HEK293 (cell line): ENCODE measurements around the gene GNB1.
A peak's percentile ranks its signal among the peaks of the same experiment; 100 is the strongest.

Source experiments
- BCL6B ChIP-seq: fragments of 450-650 bp; formaldehyde crosslinking; IDR thresholded peaks from 2 replicates; pipeline ENCODE4 v1.5.1; 2017; ENCODE audit warnings: missing biosample characterization, missing genetic modification characterization
- HIC1 ChIP-seq: fragments of 450-650 bp; formaldehyde crosslinking; IDR thresholded peaks from 2 replicates; pipeline ENCODE4 v1.5.1; 2016; ENCODE audit warnings: missing biosample characterization, missing genetic modification characterization
- KLF16 ChIP-seq: fragments of 450-650 bp; formaldehyde crosslinking; IDR thresholded peaks from 2 replicates; pipeline ENCODE4 v1.5.1; 2017; ENCODE audit warnings: missing biosample characterization, missing genetic modification characterization
- KLF17 ChIP-seq: fragments of 450-650 bp; formaldehyde crosslinking; IDR thresholded peaks from 2 replicates; pipeline ENCODE4 v1.5.1; 2016; ENCODE audit warnings: missing biosample characterization, missing genetic modification characterization
- KLF8 ChIP-seq: fragments of 450-650 bp; formaldehyde crosslinking; IDR thresholded peaks from 2 replicates; pipeline ENCODE4 v1.5.1; 2016; ENCODE audit warnings: missing biosample characterization, missing genetic modification characterization
- SCRT2 ChIP-seq: fragments of 450-650 bp; formaldehyde crosslinking; IDR thresholded peaks from 2 replicates; pipeline ENCODE4 v1.5.1; 2016; ENCODE audit warnings: missing biosample characterization, missing genetic modification characterization
- SP2 ChIP-seq: fragments of 450-650 bp; formaldehyde crosslinking; IDR thresholded peaks from 2 replicates; pipeline ENCODE4 v1.5.1; 2016; ENCODE audit warnings: missing biosample characterization, missing genetic modification characterization
- SP7 ChIP-seq: fragments of 450-650 bp; formaldehyde crosslinking; IDR thresholded peaks from 2 replicates; pipeline ENCODE4 v1.5.1; 2016; ENCODE audit warnings: missing biosample characterization, missing genetic modification characterization
- ZBTB21 ChIP-seq: fragments of 450-650 bp; formaldehyde crosslinking; IDR thresholded peaks from 2 replicates; pipeline ENCODE4 v1.5.1; 2017; ENCODE audit warnings: missing biosample characterization, missing genetic modification characterization
- ZBTB44 ChIP-seq: fragments of 450-650 bp; IDR thresholded peaks from 2 replicates; pipeline ENCODE4 v1.5.1; 2018; ENCODE audit warnings: missing biosample characterization, mild to moderate bottlenecking, missing genetic modification characterization
- ZFP3 ChIP-seq: fragments of 450-650 bp; formaldehyde crosslinking; IDR thresholded peaks from 2 replicates; pipeline ENCODE4 v1.5.1; 2016; ENCODE audit warnings: low read depth, missing biosample characterization, missing genetic modification characterization
- ZFP69B ChIP-seq: fragments of 450-650 bp; formaldehyde crosslinking; IDR thresholded peaks from 2 replicates; pipeline ENCODE4 v1.5.1; 2016; ENCODE audit warnings: missing biosample characterization, missing genetic modification characterization
- ZIC2 ChIP-seq: fragments of 450-650 bp; formaldehyde crosslinking; IDR thresholded peaks from 2 replicates; pipeline ENCODE4 v1.5.1; 2016; ENCODE audit warnings: missing biosample characterization, missing genetic modification characterization
- ZNF121 ChIP-seq: fragments of 450-650 bp; formaldehyde crosslinking; IDR thresholded peaks from 2 replicates; pipeline ENCODE4 v1.5.1; 2016; ENCODE audit warnings: missing biosample characterization, missing genetic modification characterization
- ZNF138 ChIP-seq: fragments of 450-650 bp; formaldehyde crosslinking; IDR thresholded peaks from 2 replicates; pipeline ENCODE4 v1.5.1; 2016; ENCODE audit warnings: missing biosample characterization, missing genetic modification characterization, borderline replicate concordance
- ZNF2 ChIP-seq: fragments of 450-650 bp; formaldehyde crosslinking; IDR thresholded peaks from 2 replicates; pipeline ENCODE4 v1.5.1; 2016; ENCODE audit warnings: missing biosample characterization, missing genetic modification characterization
- ZNF558 ChIP-seq: fragments of 450-650 bp; formaldehyde crosslinking; IDR thresholded peaks from 2 replicates; pipeline ENCODE4 v1.5.1; 2016; ENCODE audit warnings: missing biosample characterization, missing genetic modification characterization
- ZNF629 ChIP-seq: fragments of 450-650 bp; formaldehyde crosslinking; IDR thresholded peaks from 2 replicates; pipeline ENCODE4 v1.5.1; 2017; ENCODE audit warnings: missing biosample characterization, missing genetic modification characterization
- ZNF791 ChIP-seq: fragments of 450-650 bp; formaldehyde crosslinking; IDR thresholded peaks from 2 replicates; pipeline ENCODE4 v1.5.1; 2016; ENCODE audit warnings: missing biosample characterization, missing genetic modification characterization
- ZSCAN18 ChIP-seq: fragments of 450-650 bp; formaldehyde crosslinking; IDR thresholded peaks from 2 replicates; pipeline ENCODE4 v1.5.1; 2016; ENCODE audit warnings: missing biosample characterization, missing genetic modification characterization
- TF ChIP-seq, protein P1 (sequence below): fragments of 450-650 bp; formaldehyde crosslinking; IDR thresholded peaks from 2 replicates; pipeline ENCODE4 v1.5.1; 2017; ENCODE audit warnings: missing biosample characterization, missing genetic modification characterization
- TF ChIP-seq, protein P2 (sequence below): fragments of 450-650 bp; formaldehyde crosslinking; conservative IDR thresholded peaks from 2 replicates; pipeline ENCODE4 v1.5.1; 2016; ENCODE audit warnings: low read depth, missing biosample characterization, missing genetic modification characterization
- TF ChIP-seq, protein P3 (sequence below): fragments of 450-650 bp; formaldehyde crosslinking; IDR thresholded peaks from 2 replicates; pipeline ENCODE4 v1.5.1; 2016; ENCODE audit warnings: missing biosample characterization, missing genetic modification characterization
- TF ChIP-seq, protein P4 (sequence below): fragments of 450-650 bp; formaldehyde crosslinking; IDR thresholded peaks from 2 replicates; pipeline ENCODE4 v1.5.1; 2016; ENCODE audit warnings: missing biosample characterization, missing genetic modification characterization

The GNB1 gene

DNA sequence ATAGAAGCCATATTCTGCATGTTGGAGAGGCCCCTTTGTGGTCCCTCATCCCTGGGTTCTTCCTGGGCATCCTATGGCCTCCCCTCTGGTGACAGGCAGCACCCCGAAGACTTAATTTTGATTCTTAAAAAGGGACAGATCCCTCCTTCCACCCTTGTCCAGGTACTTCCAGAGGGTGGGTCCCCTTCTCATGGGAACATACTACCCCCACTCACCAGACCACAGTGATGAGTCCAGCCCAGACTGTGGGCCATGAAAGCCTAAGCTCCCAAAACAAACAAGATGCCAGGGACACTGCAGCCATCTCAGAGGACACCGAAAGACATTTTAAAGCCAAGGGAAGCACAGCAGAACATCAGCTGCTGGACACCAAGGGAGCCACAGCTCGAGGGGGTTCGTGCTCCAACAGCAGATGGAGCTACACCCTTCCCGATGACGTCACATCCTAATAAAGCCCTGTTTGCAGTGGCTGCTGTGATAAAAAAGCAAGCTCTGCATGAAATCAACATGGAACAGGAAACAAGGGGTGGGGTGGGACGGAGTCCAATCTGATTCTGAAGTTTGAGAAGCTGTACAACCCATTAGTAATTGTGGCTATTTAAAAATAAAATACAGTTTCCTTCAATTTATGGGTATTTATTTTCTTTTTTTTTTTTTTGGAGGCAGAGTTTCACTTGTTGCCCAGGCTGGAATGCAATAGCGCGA is 32.4 kb downstream of the GNB1 start (continued):
- TF ChIP-seq, protein P1, sequence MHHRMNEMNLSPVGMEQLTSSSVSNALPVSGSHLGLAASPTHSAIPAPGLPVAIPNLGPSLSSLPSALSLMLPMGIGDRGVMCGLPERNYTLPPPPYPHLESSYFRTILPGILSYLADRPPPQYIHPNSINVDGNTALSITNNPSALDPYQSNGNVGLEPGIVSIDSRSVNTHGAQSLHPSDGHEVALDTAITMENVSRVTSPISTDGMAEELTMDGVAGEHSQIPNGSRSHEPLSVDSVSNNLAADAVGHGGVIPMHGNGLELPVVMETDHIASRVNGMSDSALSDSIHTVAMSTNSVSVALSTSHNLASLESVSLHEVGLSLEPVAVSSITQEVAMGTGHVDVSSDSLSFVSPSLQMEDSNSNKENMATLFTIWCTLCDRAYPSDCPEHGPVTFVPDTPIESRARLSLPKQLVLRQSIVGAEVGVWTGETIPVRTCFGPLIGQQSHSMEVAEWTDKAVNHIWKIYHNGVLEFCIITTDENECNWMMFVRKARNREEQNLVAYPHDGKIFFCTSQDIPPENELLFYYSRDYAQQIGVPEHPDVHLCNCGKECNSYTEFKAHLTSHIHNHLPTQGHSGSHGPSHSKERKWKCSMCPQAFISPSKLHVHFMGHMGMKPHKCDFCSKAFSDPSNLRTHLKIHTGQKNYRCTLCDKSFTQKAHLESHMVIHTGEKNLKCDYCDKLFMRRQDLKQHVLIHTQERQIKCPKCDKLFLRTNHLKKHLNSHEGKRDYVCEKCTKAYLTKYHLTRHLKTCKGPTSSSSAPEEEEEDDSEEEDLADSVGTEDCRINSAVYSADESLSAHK: no peak
- TF ChIP-seq ZFP69B (peak; percentile 44; the same call in 1 of the 2 replicates), SP7 (tag by site-specific recombination) (peak; percentile 49), ZNF629 (tag by site-specific recombination) (peak; percentile 93), ZNF138 (tag by site-specific recombination) (no peak), ZNF121 (no peak), HIC1 (no peak), ZNF2 (tag by site-specific recombination) (no peak), ZFP3 (no peak), KLF17 (peak; percentile 57; the same call in 1 of the 2 replicates), ZSCAN18 (no peak), ZIC2 (tag by site-specific recombination) (peak; percentile 94), ZBTB21 (tag by site-specific recombination) (peak; percentile 92), KLF16 (peak; percentile 56), KLF8 (tag by site-specific recombination) (no peak), SCRT2 (peak; percentile 91), ZBTB44 (tag by site-specific recombination) (peak; percentile 72), ZNF558 (tag by site-specific recombination) (peak; percentile 45), ZNF791 (tag by site-specific recombination) (no peak), BCL6B (no peak), SP2 (peak; percentile 6; the same call in 1 of the 2 replicates)
- TF ChIP-seq, protein P2, sequence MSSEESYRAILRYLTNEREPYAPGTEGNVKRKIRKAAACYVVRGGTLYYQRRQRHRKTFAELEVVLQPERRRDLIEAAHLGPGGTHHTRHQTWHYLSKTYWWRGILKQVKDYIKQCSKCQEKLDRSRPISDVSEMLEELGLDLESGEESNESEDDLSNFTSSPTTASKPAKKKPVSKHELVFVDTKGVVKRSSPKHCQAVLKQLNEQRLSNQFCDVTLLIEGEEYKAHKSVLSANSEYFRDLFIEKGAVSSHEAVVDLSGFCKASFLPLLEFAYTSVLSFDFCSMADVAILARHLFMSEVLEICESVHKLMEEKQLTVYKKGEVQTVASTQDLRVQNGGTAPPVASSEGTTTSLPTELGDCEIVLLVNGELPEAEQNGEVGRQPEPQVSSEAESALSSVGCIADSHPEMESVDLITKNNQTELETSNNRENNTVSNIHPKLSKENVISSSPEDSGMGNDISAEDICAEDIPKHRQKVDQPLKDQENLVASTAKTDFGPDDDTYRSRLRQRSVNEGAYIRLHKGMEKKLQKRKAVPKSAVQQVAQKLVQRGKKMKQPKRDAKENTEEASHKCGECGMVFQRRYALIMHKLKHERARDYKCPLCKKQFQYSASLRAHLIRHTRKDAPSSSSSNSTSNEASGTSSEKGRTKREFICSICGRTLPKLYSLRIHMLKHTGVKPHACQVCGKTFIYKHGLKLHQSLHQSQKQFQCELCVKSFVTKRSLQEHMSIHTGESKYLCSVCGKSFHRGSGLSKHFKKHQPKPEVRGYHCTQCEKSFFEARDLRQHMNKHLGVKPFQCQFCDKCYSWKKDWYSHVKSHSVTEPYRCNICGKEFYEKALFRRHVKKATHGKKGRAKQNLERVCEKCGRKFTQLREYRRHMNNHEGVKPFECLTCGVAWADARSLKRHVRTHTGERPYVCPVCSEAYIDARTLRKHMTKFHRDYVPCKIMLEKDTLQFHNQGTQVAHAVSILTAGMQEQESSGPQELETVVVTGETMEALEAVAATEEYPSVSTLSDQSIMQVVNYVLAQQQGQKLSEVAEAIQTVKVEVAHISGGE: peak; percentile 42; the same call in 1 of the 2 replicates
- TF ChIP-seq, protein P3, sequence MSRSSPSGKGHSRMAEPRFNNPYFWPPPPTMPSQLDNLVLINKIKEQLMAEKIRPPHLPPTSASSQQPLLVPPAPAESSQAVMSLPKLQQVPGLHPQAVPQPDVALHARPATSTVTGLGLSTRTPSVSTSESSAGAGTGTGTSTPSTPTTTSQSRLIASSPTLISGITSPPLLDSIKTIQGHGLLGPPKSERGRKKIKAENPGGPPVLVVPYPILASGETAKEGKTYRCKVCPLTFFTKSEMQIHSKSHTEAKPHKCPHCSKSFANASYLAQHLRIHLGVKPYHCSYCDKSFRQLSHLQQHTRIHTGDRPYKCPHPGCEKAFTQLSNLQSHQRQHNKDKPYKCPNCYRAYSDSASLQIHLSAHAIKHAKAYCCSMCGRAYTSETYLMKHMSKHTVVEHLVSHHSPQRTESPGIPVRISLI (tag by site-specific recombination): peak; percentile 42; the same call in 1 of the 2 replicates
- TF ChIP-seq, protein P4, sequence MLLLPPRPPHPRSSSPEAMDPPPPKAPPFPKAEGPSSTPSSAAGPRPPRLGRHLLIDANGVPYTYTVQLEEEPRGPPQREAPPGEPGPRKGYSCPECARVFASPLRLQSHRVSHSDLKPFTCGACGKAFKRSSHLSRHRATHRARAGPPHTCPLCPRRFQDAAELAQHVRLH (tag by site-specific recombination): 0 out of 2 replicates have a peak, but pooled peaks have one; percentile 27
